ENCODE measurements around the gene DPH5. TPM values are rescaled to one million over a fixed set of nuclear protein-coding genes. Genes with fewer than 3 reads are reported as not detected.

DPH5 gene
- total and polyA plus RNA-seq, 2 of the 4 experiments (the other 2 are of a cell fraction) = 32.3 to 42.0 TPM

DNA sequence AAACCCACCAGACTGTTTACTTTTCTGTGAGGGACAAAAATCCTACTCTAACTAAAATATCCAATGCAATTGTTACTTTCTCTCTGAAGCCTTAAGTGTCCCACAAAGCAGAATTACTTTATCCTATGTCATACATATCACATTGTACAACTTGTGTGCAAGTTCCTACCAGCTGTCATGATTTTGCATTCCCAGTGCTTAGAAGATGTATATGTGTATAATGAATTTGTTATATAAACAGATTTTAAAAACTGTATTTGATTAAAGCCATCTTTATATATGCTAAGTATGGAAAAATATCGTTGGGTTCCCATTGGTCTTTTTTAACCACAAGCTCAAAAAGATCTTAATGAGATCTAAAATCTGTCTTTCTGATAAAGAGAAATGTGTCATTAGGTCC lies 57.0 kb downstream of the DPH5 start:
- in situ Hi-C loops (cut with MboI; ENCODE audit: low sequenced_read_pairs) = no loop called here

More for the DNA sequence above, 57.0 kb downstream of the DPH5 start:
- H3K23ac ChIP-seq (ENCODE audit: low read depth, low read length) = no peak overlapping the region
- no peaks in the 10 kb centered on the region for H3K9me1 ChIP-seq (ENCODE audit: insufficient read depth, low read length)
- WGBS, 2 experiments (ENCODE audit: extremely low coverage in 2 of 2, insufficient read length in 1 of 2) = no CpG with 5 or more reads among the region's 1 CpG
- H3K56ac ChIP-seq (ENCODE audit: extremely low read depth, insufficient read depth, low read length) = no peak overlapping the region
- no peaks in the 10 kb centered on the region for H3K4me1 ChIP-seq (ENCODE audit: control insufficient read depth, insufficient read depth, low read length)
- H2AK9ac ChIP-seq (replicated peaks; ENCODE audit: low read depth, low read length, poor library complexity) = no peak overlapping the region
- H3K14ac ChIP-seq (replicated peaks; ENCODE audit: low read depth, low read length) = no peak overlapping the region
- dilution Hi-C loops (cut with HindIII; ENCODE audit: low sequenced_read_pairs, unreplicated experiment) = no loop called here
- TF ChIP-seq MAZ (IDR thresholded peaks at IDR 0.05; ENCODE audit: borderline replicate concordance, low read depth, low read length) (no peak), SMC3 (IDR thresholded peaks at IDR 0.05; ENCODE audit: low read depth, low read length) (no peak), POLR2A (IDR thresholded peaks at IDR 0.05; ENCODE audit: low read depth, low read length) (no peak), CEBPB (IDR thresholded peaks at IDR 0.05; ENCODE audit: low read depth, low read length) (no peak), BHLHE40 (IDR thresholded peaks at IDR 0.05; ENCODE audit: low read depth, low read length) (no peak), RFX5 (IDR thresholded peaks at IDR 0.05; ENCODE audit: low read depth, low read length) (no peak), CHD1 (IDR thresholded peaks at IDR 0.05; ENCODE audit: low read depth, low read length) (no peak), MAFK (IDR thresholded peaks at IDR 0.05; ENCODE audit: low read depth, low read length) (no peak), FOS (IDR thresholded peaks at IDR 0.05; ENCODE audit: low read depth, low read length) (no peak)
- TF ChIP-seq, protein P1, sequence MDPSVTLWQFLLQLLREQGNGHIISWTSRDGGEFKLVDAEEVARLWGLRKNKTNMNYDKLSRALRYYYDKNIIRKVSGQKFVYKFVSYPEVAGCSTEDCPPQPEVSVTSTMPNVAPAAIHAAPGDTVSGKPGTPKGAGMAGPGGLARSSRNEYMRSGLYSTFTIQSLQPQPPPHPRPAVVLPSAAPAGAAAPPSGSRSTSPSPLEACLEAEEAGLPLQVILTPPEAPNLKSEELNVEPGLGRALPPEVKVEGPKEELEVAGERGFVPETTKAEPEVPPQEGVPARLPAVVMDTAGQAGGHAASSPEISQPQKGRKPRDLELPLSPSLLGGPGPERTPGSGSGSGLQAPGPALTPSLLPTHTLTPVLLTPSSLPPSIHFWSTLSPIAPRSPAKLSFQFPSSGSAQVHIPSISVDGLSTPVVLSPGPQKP (IDR thresholded peaks at IDR 0.05; ENCODE audit: borderline replicate concordance, low read depth, low read length) = no peak
- TF ChIP-seq, protein P2, sequence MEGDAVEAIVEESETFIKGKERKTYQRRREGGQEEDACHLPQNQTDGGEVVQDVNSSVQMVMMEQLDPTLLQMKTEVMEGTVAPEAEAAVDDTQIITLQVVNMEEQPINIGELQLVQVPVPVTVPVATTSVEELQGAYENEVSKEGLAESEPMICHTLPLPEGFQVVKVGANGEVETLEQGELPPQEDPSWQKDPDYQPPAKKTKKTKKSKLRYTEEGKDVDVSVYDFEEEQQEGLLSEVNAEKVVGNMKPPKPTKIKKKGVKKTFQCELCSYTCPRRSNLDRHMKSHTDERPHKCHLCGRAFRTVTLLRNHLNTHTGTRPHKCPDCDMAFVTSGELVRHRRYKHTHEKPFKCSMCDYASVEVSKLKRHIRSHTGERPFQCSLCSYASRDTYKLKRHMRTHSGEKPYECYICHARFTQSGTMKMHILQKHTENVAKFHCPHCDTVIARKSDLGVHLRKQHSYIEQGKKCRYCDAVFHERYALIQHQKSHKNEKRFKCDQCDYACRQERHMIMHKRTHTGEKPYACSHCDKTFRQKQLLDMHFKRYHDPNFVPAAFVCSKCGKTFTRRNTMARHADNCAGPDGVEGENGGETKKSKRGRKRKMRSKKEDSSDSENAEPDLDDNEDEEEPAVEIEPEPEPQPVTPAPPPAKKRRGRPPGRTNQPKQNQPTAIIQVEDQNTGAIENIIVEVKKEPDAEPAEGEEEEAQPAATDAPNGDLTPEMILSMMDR (conservative IDR thresholded peaks at IDR 0.05; ENCODE audit: low read depth, low read length) = no peak
- no peak overlapping the region for H3K4me2 ChIP-seq (ENCODE audit: low read depth, low read length)
- no peak for DNase-seq
- no TSS peak for BruUV-seq (replicated peaks)
- intact Hi-C loops (cut with micrococcal nuclease) = no loop called here
- no peak overlapping the region for H2AFZ ChIP-seq (replicated peaks; ENCODE audit: low read length, poor library complexity)
- H3K36me3 ChIP-seq (ENCODE audit: control insufficient read depth, insufficient read depth, low read length) = peaks cover 10% of the 10 kb centered on the region
- no peaks in the 10 kb centered on the region for H3K9me3 ChIP-seq (ENCODE audit: control insufficient read depth, insufficient read depth, low read length)
- no peaks in the 10 kb centered on the region for H3K27me3 ChIP-seq (ENCODE audit: control insufficient read depth, insufficient read depth, low read length)
- H2AK5ac ChIP-seq (ENCODE audit: low read depth, low read length) = no peak overlapping the region
- no peak overlapping the region for H2BK15ac ChIP-seq (ENCODE audit: low read depth, low read length)
- no peak overlapping the region for H4K5ac ChIP-seq (ENCODE audit: low read depth, low read length)
- no peak overlapping the region for H2BK20ac ChIP-seq (ENCODE audit: low read depth, low read length)
- no peak overlapping the region for H3K27ac ChIP-seq (ENCODE audit: insufficient read depth, low read length)
- no peak overlapping the region for H3K4ac ChIP-seq (ENCODE audit: low read depth, low read length)
- H2BK5ac ChIP-seq (ENCODE audit: low read depth, low read length, poor library complexity, severe bottlenecking) = no peak overlapping the region
- H4K8ac ChIP-seq (ENCODE audit: low read depth in 2 of 2, low read length in 2 of 2) = no peak overlapping the region
- no peak overlapping the region for H3K9ac ChIP-seq (ENCODE audit: low read depth, low read length)
- ChIA-PET POLR2A (ENCODE audit: unreplicated experiment) (no interaction called here), CTCF (no interaction called here)
- no peak overlapping the region for H3K4me3 ChIP-seq (ENCODE audit: insufficient read depth, low read depth, low read length)
- H2BK120ac ChIP-seq (ENCODE audit: low read depth, low read length) = no peak overlapping the region
- ATAC-seq (ENCODE audit: low read depth) = no peak
- peaks cover 3 to 6% of the 10 kb centered on the region in 2 experiments; a peak in 1 of 4 replicates for H3K79me1 ChIP-seq (ENCODE audit: low read depth in 1 of 2, low read length in 2 of 2)
- H4K20me1 ChIP-seq (ENCODE audit: insufficient read depth, low read length) = no peaks in the 10 kb centered on the region
- H3K18ac ChIP-seq (ENCODE audit: low read depth, low read length) = no peak overlapping the region
- no peak overlapping the region for H4K91ac ChIP-seq (ENCODE audit: insufficient read depth, low read depth, low read length)
